ENCODE data around the gene CCDC134.

DNA sequence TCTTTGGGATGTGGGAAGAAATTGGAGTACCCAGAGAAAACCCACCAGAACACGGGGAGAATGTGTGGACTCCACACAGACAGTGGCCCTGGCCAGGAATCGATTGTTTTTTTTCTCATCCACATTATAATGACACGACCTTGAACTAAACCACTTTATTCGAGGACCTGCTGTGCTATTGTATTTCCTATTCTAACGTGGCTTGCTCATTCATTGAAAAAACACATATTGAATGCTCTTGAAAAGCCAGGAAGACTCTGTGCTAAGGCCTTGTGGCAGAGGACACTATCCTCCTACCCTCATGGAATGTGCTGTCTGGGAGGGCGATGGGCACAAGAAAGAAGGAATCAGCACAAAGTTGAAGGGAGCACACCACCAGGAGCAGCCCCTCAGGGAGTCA, 23.3 kb downstream of the CCDC134 start:
- TF ChIP-seq, protein P1, sequence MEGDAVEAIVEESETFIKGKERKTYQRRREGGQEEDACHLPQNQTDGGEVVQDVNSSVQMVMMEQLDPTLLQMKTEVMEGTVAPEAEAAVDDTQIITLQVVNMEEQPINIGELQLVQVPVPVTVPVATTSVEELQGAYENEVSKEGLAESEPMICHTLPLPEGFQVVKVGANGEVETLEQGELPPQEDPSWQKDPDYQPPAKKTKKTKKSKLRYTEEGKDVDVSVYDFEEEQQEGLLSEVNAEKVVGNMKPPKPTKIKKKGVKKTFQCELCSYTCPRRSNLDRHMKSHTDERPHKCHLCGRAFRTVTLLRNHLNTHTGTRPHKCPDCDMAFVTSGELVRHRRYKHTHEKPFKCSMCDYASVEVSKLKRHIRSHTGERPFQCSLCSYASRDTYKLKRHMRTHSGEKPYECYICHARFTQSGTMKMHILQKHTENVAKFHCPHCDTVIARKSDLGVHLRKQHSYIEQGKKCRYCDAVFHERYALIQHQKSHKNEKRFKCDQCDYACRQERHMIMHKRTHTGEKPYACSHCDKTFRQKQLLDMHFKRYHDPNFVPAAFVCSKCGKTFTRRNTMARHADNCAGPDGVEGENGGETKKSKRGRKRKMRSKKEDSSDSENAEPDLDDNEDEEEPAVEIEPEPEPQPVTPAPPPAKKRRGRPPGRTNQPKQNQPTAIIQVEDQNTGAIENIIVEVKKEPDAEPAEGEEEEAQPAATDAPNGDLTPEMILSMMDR (IDR thresholded peaks at IDR 0.05) = no peak
- no peak for TF ChIP-seq POLR2AphosphoS5 (IDR thresholded peaks at IDR 0.05; ENCODE audit: low read depth, low read length)
- no peak for TF ChIP-seq REST (IDR thresholded peaks at IDR 0.05; ENCODE audit: insufficient read depth in 1 of 2, low read depth in 2 of 2, low read length in 1 of 2)
